ENCODE measurements around the gene TOB1. TPM values are rescaled to one million over a fixed set of nuclear protein-coding genes. Genes with fewer than 3 reads are reported as not detected.

The TOB1 gene
- polyA plus RNA-seq, 2 donors: 32.7 to 52.9 TPM

DNA sequence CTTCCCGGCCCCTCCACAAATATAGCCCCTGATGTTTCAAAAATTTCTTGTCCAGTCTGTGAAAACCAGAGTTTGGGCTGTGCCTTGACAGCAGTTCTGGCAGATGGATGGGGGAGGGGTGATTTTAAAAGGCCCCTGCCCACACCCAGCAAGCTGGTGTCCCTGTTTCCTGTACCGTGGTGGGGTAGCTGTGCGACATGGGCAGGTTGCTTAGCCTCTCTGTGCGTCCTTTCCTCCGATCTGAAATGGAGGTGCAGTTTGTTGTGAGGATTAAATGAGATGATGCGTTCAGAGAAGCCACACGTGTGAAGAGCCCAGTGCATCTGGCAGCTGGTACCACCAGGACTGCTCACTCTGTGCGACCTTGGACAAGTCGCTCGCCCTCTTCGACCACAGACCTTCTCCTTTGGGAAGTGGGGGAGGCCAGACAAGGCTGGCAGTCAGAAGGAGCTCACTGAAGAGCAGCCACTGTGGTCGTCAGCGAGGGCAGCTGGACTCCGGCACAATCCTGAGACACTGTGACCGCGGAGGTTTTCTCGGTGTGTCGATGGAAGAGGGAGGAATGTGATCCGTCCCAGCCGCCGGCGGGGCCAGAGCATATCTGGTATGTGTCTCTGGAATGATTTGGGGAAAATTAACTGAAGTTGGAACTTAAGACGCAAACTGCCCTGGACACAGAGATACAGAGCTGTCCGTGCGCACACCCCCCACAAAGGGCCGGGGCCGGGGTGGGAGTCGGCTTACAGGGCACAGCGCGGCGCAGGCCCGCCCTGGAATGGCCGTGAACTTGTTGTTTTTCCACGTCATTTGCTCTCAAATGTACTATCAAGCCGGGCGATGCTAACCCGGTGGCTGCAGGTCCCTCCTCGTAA, 31.5 kb downstream of the TOB1 start:
- H3K4me3 ChIP-seq (ENCODE audit: low read depth in 1 of 2, low read length in 2 of 2): no peak overlapping the region
- WGBS, 2 donors: 58 to 62% methylated on average over 38 of the region's 38 CpGs
- no peaks in the 10 kb centered on the region for H3K4me1 ChIP-seq (ENCODE audit: control insufficient read depth in 2 of 2, insufficient read depth in 2 of 2, low read length in 1 of 2)
- H3K27ac ChIP-seq (ENCODE audit: low read depth in 2 of 2, low read length in 1 of 2): no peak overlapping the region
- no peaks in the 10 kb centered on the region for H3K9me3 ChIP-seq (ENCODE audit: control insufficient read depth in 2 of 2, insufficient read depth in 1 of 2, low read depth in 1 of 2, low read length in 1 of 2)
- H3K27me3 ChIP-seq (ENCODE audit: control insufficient read depth in 1 of 2, insufficient read depth in 2 of 2, low read length in 2 of 2): no peaks in the 10 kb centered on the region
- H3K36me3 ChIP-seq (ENCODE audit: control insufficient read depth in 2 of 2, insufficient read depth in 2 of 2, low read length in 1 of 2): no peaks in the 10 kb centered on the region

- no peak overlapping the region for H3K4me3 ChIP-seq (ENCODE audit: low read depth in 1 of 2, low read length in 2 of 2)
- H3K9me3 ChIP-seq (ENCODE audit: control insufficient read depth in 2 of 2, insufficient read depth in 1 of 2, low read depth in 1 of 2, low read length in 1 of 2): no peaks in the 10 kb centered on the region
- H3K4me1 ChIP-seq (ENCODE audit: control insufficient read depth in 2 of 2, insufficient read depth in 2 of 2, low read length in 1 of 2): no peaks in the 10 kb centered on the region
- H3K27ac ChIP-seq (ENCODE audit: low read depth in 2 of 2, low read length in 1 of 2): no peak overlapping the region
- 90% methylated on average over 38 of the region's 38 CpGs for WGBS, 2 donors
- H3K36me3 ChIP-seq (ENCODE audit: control insufficient read depth in 2 of 2, insufficient read depth in 2 of 2, low read length in 1 of 2): no peaks in the 10 kb centered on the region
- no peaks in the 10 kb centered on the region for H3K27me3 ChIP-seq (ENCODE audit: control insufficient read depth in 1 of 2, insufficient read depth in 2 of 2, low read length in 2 of 2)
Measured at GRCh38 chr17:50833510-50834428, 32.4 kb downstream of the TOB1 start.

DNA sequence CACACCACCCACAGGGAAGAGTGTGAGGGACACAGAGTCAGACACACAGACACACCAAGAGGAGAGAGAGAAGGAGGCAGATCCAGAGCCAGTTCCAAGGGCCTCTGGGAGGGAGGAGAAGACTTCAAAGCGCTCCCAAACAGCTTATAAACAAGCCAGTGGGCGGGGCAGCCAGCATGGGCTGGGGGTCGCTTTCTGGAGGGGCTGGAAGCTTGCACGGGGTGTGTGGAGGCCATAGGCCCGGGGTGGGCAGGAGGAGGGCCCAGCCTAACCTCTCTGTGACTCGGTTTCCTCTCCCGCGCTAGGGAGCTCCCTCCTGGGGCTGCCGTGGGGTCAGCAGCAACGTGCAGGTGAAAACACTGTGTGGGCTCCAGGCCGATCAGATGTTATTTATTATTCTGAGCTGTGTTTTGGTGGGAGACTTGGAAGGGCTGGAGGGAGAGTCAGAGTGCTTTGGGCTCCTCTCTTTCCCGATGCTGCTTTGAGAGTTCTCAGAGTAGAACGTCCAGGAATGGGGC, 33.2 kb downstream of the TOB1 start:
- Histone ChIP-seq H3K27ac (ENCODE audit: low read depth in 2 of 2, low read length in 1 of 2) (no peak overlapping the region), H3K9me3 (ENCODE audit: control insufficient read depth in 2 of 2, insufficient read depth in 1 of 2, low read depth in 1 of 2, low read length in 1 of 2) (no peaks in the 10 kb centered on the region), H3K27me3 (ENCODE audit: control insufficient read depth in 1 of 2, insufficient read depth in 2 of 2, low read length in 2 of 2) (no peaks in the 10 kb centered on the region), H3K4me3 (ENCODE audit: low read depth in 1 of 2, low read length in 2 of 2) (no peak overlapping the region), H3K4me1 (ENCODE audit: control insufficient read depth in 2 of 2, insufficient read depth in 2 of 2, low read length in 1 of 2) (peaks cover 0 to 2% of the 10 kb centered on the region in 2 donors), H3K36me3 (ENCODE audit: control insufficient read depth in 2 of 2, insufficient read depth in 2 of 2, low read length in 1 of 2) (no peaks in the 10 kb centered on the region)
- WGBS, 2 donors: 80 to 83% methylated on average over 13 of the region's 13 CpGs

DNA sequence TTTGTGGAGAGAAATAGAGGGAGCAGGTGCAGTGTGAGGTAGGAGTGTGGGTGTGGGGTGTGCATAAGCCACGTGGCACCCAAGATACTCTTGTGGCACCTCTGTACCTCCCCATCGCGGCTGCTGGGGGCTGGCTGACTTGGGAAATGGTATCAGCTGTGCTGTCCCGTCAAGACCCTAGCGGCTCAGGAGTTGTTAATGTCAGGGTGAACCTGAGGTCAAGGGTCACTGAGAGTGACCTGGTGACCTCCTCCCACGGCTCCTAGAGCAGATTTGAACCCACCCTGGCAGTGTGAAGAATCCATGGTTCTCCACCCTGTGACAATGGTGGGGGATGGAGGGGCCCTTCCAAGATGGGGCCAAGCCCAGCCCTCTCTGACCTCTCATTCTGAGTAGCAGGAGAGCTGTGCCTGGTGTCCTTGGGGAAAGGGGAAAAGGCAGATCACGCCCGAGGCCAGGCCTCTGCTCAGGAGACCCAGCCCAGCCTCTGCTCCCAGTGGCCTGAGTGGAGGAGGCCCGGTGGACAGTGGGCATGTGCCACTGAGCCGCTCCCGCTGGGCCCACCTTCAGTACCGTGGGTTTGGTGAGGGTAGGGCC, 33.8 kb downstream of the TOB1 start:
- Histone ChIP-seq H3K27ac (ENCODE audit: low read depth in 2 of 2, low read length in 1 of 2) (no peak overlapping the region), H3K4me1 (ENCODE audit: control insufficient read depth in 2 of 2, insufficient read depth in 2 of 2, low read length in 1 of 2) (peaks cover 0 to 2% of the 10 kb centered on the region in 2 donors), H3K9me3 (ENCODE audit: control insufficient read depth in 2 of 2, insufficient read depth in 1 of 2, low read depth in 1 of 2, low read length in 1 of 2) (no peaks in the 10 kb centered on the region), H3K36me3 (ENCODE audit: control insufficient read depth in 2 of 2, insufficient read depth in 2 of 2, low read length in 1 of 2) (no peaks in the 10 kb centered on the region), H3K27me3 (ENCODE audit: control insufficient read depth in 1 of 2, insufficient read depth in 2 of 2, low read length in 2 of 2) (no peaks in the 10 kb centered on the region), H3K4me3 (ENCODE audit: low read depth in 1 of 2, low read length in 2 of 2) (no peak overlapping the region)
- whole genome bisulfite sequencing, 2 donors: 87 to 93% methylated on average over 12 of the region's 12 CpGs

DNA sequence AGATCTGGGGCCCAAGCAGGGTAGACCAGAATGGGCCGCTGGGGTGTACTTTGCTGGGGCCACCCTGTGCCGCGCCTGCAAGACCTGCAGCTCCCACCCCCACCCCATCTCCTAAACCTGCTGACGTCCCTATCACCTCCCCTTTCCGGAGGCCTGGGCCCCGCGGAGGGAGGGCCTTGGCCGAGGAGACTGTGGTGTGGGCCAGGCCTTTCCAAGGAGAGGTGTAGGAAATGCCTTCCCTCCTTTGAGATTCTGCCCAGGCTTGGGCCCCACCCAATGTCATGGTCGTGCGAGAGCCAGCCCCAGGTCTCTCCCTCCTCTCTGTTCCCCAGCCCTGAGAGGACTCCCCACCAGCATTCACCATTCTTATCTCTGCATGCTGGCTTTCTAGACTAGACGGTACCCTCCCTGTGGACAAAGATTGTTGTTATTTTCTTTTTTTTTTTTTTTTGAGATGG, 34.7 kb downstream of the TOB1 start:
- Histone ChIP-seq H3K27me3 (ENCODE audit: control insufficient read depth in 1 of 2, insufficient read depth in 2 of 2, low read length in 2 of 2) (no peaks in the 10 kb centered on the region), H3K4me3 (ENCODE audit: low read depth in 1 of 2, low read length in 2 of 2) (no peak overlapping the region), H3K9me3 (ENCODE audit: control insufficient read depth in 2 of 2, insufficient read depth in 1 of 2, low read depth in 1 of 2, low read length in 1 of 2) (no peaks in the 10 kb centered on the region), H3K4me1 (ENCODE audit: control insufficient read depth in 2 of 2, insufficient read depth in 2 of 2, low read length in 1 of 2) (peaks cover 0 to 2% of the 10 kb centered on the region in 2 donors), H3K36me3 (ENCODE audit: control insufficient read depth in 2 of 2, insufficient read depth in 2 of 2, low read length in 1 of 2) (no peaks in the 10 kb centered on the region), H3K27ac (ENCODE audit: low read depth in 2 of 2, low read length in 1 of 2) (no peak overlapping the region)
- 32 to 40% methylated on average over 11 of the region's 11 CpGs for WGBS, 2 donors

GRCh38 chr17:50830994-50831393, 35.2 kb downstream of the TOB1 start:
- Histone ChIP-seq H3K9me3 (ENCODE audit: control insufficient read depth in 2 of 2, insufficient read depth in 1 of 2, low read depth in 1 of 2, low read length in 1 of 2) (no peaks in the 10 kb centered on the region), H3K27me3 (ENCODE audit: control insufficient read depth in 1 of 2, insufficient read depth in 2 of 2, low read length in 2 of 2) (no peaks in the 10 kb centered on the region), H3K36me3 (ENCODE audit: control insufficient read depth in 2 of 2, insufficient read depth in 2 of 2, low read length in 1 of 2) (no peaks in the 10 kb centered on the region), H3K27ac (ENCODE audit: low read depth in 2 of 2, low read length in 1 of 2) (peak overlapping the region in 1 of 2 donors; percentile 18), H3K4me3 (ENCODE audit: low read depth in 1 of 2, low read length in 2 of 2) (no peak overlapping the region), H3K4me1 (ENCODE audit: control insufficient read depth in 2 of 2, insufficient read depth in 2 of 2, low read length in 1 of 2) (peaks cover 0 to 2% of the 10 kb centered on the region in 2 donors)
- WGBS, 2 donors: 57% methylated on average over 12 of the region's 12 CpGs

DNA sequence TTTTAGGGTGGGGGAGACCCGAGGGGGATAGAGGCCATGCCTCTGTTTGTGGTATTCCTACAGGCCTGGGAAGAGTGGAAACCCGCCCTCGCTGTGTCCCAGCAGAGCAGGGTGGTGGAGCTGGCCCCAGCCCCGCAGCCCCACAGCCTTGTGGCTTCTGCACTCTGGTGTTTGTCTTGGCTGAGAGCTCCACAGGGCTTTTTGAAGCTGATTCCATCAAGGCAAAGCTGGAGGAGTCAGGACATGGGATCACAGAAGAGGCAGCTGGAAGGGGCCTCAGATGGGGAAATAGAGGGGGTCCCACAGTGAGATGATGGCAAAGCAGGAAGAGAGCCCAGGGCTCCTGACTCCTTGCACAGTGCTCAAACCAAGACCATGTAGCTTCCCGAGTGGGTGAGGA, 35.8 kb downstream of the TOB1 start:
- no peaks in the 10 kb centered on the region for H3K36me3 ChIP-seq (ENCODE audit: control insufficient read depth in 2 of 2, insufficient read depth in 2 of 2, low read length in 1 of 2)
- no peaks in the 10 kb centered on the region for H3K27me3 ChIP-seq (ENCODE audit: control insufficient read depth in 1 of 2, insufficient read depth in 2 of 2, low read length in 2 of 2)
- peaks cover 0 to 2% of the 10 kb centered on the region in 2 donors for H3K4me1 ChIP-seq (ENCODE audit: control insufficient read depth in 2 of 2, insufficient read depth in 2 of 2, low read length in 1 of 2)
- WGBS, 2 donors: 47 to 52% methylated on average over 5 of the region's 5 CpGs
- no peak overlapping the region for H3K27ac ChIP-seq (ENCODE audit: low read depth in 2 of 2, low read length in 1 of 2)
- no peak overlapping the region for H3K4me3 ChIP-seq (ENCODE audit: low read depth in 1 of 2, low read length in 2 of 2)
- H3K9me3 ChIP-seq (ENCODE audit: control insufficient read depth in 2 of 2, insufficient read depth in 1 of 2, low read depth in 1 of 2, low read length in 1 of 2): no peaks in the 10 kb centered on the region

DNA sequence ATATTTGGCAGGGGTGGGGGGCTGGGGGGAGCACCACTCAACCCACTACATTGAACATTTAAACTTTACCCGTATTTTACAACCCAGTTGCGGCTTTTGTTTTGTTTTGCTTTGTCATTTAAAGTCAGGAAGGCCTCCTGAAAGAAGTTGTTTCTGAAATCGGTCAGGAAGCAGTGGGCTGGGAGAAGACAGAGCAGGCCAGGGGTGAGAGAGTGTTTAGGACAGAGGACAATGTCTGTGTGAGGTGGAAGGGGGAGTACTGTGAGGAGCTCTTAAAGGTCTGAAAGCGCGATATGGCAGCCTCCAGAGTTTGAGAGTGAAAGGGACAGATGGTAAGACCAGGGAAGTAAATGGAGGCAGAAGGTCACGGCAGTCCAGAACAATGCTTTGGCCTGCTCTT, 36.8 kb downstream of the TOB1 start:
- WGBS, 2 donors: 83 to 85% methylated on average over 6 of the region's 6 CpGs
- Histone ChIP-seq H3K27ac (ENCODE audit: low read depth in 2 of 2, low read length in 1 of 2) (no peak overlapping the region), H3K27me3 (ENCODE audit: control insufficient read depth in 1 of 2, insufficient read depth in 2 of 2, low read length in 2 of 2) (no peaks in the 10 kb centered on the region), H3K36me3 (ENCODE audit: control insufficient read depth in 2 of 2, insufficient read depth in 2 of 2, low read length in 1 of 2) (no peaks in the 10 kb centered on the region), H3K9me3 (ENCODE audit: control insufficient read depth in 2 of 2, insufficient read depth in 1 of 2, low read depth in 1 of 2, low read length in 1 of 2) (no peaks in the 10 kb centered on the region), H3K4me1 (ENCODE audit: control insufficient read depth in 2 of 2, insufficient read depth in 2 of 2, low read length in 1 of 2) (peaks cover 0 to 2% of the 10 kb centered on the region in 2 donors), H3K4me3 (ENCODE audit: low read depth in 1 of 2, low read length in 2 of 2) (no peak overlapping the region)

DNA sequence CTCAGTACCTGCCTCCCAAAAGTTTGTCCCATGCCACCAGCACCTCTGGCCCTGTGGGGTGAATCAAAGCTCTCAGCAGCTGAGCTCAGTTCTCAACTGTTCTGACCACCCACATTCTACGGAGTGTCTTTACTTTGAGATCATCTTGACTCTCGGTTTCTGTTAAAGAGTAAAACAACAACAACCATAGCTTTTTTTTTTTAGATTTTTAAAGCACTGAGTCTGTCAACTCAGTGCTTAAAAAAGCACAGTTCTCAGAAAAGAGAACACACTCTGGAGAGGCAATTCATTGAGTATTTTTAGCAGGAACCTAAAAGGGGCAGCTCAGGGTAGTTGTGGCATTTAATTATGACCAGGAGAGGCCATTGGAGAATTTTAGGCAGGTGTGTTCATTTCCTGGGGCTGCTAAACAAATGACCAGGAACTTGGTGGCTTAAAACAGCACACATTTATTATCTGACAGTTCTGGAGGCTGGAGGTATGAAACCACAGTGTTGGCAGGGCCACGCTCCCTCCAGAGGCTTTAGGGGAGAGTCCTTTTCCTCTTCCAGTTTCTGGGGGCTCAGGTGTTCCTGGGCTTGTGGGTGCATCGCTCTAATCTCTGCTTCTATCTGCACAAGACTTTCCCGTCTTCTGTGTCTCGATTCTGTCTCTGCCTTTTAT, 37.5 kb downstream of the TOB1 start:
- H3K9me3 ChIP-seq (ENCODE audit: control insufficient read depth in 2 of 2, insufficient read depth in 1 of 2, low read depth in 1 of 2, low read length in 1 of 2): no peaks in the 10 kb centered on the region
- H3K36me3 ChIP-seq (ENCODE audit: control insufficient read depth in 2 of 2, insufficient read depth in 2 of 2, low read length in 1 of 2): no peaks in the 10 kb centered on the region
- peaks cover 0 to 2% of the 10 kb centered on the region in 2 donors for H3K4me1 ChIP-seq (ENCODE audit: control insufficient read depth in 2 of 2, insufficient read depth in 2 of 2, low read length in 1 of 2)
- 73 to 84% methylated on average over 6 of the region's 6 CpGs for WGBS, 2 donors
- no peaks in the 10 kb centered on the region for H3K27me3 ChIP-seq (ENCODE audit: control insufficient read depth in 1 of 2, insufficient read depth in 2 of 2, low read length in 2 of 2)
- no peak overlapping the region for H3K27ac ChIP-seq (ENCODE audit: low read depth in 2 of 2, low read length in 1 of 2)
- no peak overlapping the region for H3K4me3 ChIP-seq (ENCODE audit: low read depth in 1 of 2, low read length in 2 of 2)

All from esophagus (tissue), 2 donors.